CD4-positive, alpha-beta T cell treated with Interleukin-12 subunit alpha and Interleukin-12 subunit beta, for 1 hour (primary cell): ENCODE data around the gene HOPX.
A peak's percentile ranks its signal among the peaks of the same experiment; 100 is the strongest.
"Not testable (repeated sequence)": the region's sequence is repeated elsewhere in the genome, so short reads cannot be mapped to it uniquely, and the experiment has no call there.

Experiments used
- DNase-seq: peaks from one replicate; pipeline ENCODE4 v3.0.0-alpha.2; 2020

Gene HOPX, protein sequence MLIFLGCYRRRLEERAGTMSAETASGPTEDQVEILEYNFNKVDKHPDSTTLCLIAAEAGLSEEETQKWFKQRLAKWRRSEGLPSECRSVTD

GRCh38 chr4:56681158-56681852, at the start of gene HOPX:
Gene HOPX (minus strand): TSS chr4:56681296. CDS start chr4:56657816, 23,480 bp downstream.
- DNase-seq = peak; percentile 11

DNA sequence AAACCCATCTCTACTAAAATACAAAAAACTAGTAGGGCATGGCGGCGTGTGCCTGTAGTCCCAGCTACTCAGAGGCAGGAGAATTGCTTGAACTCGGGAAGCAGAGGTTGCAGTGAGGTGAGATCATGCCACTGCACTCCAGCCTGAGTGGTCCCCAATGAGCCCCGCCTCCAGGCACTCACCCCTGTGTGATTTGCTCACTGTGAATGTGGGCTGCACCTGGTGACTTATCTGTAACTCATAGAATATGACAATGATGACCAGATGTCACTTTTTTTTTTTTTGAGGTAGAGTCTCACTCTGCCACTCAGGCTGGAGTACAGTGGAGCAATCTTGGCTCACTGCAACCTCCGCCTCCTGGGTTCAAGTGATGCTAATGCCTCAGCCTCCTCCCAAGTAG, 49.0 kb upstream of the HOPX start:
- DNase-seq = no peak

GRCh38 chr4:56728512-56728911, 47.4 kb upstream of the HOPX start:
- no peak for DNase-seq

DNA sequence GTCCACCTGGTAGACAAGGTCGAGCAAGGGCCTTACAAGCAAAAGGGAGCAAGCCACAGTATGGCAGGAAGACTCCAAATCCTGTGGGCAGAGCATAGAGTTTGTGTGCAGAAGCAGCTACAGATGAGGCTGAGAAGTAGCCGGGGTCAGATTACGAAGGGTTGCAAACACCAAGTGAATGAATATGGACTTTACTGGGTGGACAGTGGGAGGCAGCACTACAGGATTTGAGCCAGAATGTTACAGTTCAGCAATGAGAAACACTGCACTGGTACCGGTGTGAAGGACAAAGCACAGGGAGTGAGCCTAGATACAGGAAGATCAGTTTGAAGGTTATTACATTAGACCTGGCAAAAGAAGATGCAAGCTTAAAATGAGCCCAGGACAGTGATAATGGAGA, 46.1 kb upstream of the HOPX start:
- DNase-seq = no peak

GRCh38 chr4:56726593-56726992, 45.5 kb upstream of the HOPX start:
- not testable (repeated sequence) for DNase-seq

DNA sequence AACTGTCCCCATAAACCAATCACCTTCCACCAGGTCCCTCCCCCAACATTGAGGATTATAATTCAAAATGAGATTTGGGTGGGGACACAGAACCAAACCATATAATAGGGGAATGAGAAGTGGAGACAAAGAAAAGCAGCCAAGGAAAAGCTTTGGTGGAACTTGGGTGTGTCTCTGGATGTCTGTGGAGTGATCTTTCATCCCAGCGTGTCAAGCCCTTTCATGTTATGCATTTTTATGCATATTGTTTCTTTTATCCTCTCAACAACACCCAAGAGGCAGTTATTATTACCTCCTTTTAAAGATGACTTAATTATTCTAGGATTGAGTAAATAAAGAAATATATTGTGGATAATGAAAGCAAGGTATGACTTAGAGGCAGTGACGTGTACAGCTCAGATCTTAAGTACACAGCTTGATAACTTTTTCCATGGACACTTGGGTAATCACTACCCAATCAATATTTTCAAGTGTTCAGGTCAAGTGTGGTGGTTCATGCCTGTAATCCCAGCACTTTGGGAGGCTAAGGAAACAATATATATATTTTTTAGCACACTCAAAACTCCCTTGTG, 42.6 kb upstream of the HOPX start:
- DNase-seq = no peak

DNA sequence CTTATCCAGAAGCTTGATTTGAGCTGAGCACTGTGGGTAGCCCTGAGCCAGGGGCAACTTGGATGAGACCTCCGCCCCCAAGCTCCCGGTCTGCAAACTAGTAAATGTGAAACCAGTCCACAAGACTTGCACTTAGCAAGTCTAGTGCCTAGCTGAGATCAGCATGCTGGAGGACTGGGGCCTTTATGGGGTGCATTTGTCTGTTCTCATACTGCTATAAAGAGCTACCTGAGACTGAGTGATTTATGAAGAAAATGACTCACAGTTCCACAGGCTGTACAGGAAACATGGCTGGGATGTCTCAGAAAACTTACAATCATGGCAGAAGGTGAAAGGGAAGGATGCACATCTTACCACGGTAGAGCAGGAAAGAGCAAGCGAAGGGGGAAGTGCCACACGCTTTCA, 42.1 kb upstream of the HOPX start:
- no peak for DNase-seq

DNA sequence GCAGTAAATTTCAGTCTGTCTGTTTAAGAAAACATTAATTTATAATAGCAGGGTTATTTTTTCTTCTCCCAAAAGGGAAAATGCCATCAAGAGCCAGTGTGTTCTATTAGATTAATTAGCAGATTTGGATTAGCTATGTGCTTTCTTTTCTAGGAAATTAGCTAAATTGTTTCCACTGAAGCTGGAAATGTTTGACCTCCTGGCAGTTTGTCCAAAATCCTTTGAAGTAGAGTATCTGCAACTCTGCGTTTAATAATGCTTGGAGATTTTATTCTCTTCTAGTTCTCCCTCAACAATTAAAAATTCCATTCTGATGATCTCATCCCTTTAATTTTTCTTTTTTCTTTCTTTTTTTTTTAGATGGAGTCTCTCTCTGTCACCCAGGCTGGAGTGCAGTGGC, 27.1 kb upstream of the HOPX start:
- DNase-seq = no peak

GRCh38 chr4:56705966-56706365, 24.9 kb upstream of the HOPX start:
- DNase-seq = no peak

DNA sequence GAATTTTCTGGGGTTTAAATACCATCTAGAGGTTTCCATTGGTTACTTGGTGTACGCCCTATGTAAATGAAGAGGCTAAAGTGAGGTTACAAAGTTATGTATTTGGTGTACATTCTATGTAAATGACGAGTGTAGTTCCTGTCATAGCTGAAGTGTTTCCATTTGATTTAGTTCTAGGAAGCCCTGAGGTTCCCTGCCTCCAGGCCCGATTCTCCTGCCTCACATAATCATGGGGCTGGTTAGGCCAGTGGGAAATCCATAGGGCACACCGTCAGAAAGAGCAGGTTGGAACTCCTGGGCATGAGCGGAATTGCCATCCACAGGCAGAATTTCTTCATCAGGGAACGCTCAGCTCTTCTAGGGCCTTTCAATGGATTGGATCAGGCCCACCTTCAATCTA, 24.2 kb upstream of the HOPX start:
- DNase-seq = no peak

GRCh38 chr4:56704089-56704871, 23.2 kb upstream of the HOPX start:
- DNase-seq = no peak

DNA sequence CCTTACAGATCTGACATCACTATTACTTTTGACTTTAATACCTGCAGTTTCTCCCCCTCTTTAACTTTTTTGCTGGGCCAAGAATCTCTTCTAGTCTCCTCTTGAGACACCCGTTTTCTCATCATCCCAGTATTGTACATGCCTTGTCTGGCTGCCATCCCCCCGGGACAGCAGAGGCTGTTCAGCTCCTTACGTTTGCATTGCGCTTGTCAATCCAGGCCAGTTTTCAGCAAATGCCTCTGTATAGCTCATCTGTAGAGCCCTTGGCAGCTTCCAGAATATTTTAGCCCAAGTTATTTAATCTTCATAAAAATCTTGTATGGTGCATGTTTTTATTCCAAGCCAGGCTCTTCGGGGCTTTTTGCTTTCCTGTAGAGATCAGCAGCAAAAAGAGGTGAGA, 22.3 kb upstream of the HOPX start:
- no peak for DNase-seq

DNA sequence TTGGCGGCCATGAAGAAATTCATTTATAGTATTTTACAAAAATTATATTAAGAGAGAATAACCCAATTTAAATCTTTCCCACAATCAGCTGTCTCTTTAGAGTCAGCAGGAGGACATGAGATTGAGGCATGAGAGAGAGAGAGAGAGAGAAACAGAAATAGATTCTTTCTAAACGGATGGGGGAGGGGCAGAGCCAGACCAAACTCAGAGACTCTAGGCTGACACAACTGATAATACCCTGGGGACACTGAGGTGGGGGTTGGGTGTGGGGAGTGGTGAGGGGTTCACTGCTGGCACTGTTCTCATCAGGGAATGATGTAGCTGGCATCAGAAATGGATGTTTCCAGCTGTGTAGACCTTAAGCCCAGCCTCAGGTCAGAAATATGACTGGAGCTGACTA, 20.5 kb upstream of the HOPX start:
- DNase-seq = no peak

GRCh38 chr4:56701161-56701480, 20.0 kb upstream of the HOPX start:
- DNase-seq = no peak

DNA sequence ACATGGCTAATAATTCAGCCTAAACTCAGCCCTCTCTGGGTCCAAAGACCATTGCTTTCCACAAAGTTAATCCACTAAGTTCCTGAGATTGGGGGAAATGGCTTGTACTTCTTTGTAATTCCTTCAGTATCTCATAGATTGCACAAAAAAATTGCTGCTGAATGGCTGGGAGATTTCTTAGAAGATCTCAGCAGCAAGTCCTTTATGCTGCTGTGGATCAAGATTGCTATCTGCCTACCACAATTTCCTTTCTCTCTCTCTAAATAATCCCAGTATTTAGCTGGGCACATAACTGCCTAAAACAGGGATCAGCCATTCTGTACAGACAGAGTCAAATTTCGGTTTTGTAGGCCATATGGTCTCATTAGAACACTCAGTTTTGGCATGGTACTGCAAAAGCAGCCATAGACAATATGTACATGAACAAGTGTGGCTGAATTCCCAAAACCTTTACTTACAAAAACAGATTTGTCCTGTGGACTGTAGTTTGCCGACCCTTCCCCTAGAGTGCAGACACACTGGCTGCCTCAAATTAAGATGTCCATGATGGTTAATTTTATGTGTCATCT, 18.5 kb upstream of the HOPX start:
- no peak for DNase-seq

- no peak for DNase-seq
These were observed 17.2 kb upstream of the HOPX start for GRCh38 chr4:56698329-56698728.

DNA sequence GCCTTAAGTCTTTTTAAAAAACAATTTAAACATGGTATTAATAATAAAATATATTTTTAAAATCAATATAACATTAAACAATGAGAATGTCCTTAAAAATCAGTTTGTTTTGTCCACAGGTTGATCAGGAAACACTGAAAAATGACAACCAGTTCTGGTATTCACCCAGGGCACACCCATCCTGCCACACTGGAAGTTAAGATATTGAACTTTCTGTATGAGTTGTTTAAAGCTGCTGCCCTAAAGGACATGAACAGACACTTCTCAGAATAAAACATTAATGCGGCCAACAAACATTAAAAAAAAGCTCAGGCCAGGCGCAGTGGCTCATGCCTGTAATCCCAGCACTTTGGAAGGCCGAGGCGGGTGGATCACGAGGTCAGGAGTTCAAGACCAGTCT, 15.0 kb upstream of the HOPX start:
- no peak for DNase-seq

DNA sequence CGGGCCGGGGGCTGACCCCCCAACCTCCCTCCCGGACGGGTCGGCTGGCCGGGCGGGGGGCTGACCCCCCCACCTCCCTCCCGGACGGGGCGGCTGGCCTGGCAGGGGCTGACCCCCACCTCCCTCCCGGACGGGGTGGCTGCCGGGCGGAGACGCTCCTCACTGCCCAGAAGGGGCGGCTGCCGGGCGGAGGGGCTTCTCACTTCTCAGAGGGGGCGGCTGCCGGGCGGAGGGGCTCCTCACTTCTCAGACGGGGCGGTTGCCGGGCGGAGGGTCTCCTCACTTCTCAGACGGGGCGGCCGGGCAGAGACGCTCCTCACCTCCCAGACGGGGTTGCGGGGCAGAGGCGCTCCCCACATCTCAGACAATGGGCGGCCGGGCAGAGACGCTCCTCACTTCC, 12.4 kb upstream of the HOPX start:
- not testable (repeated sequence) for DNase-seq

GRCh38 chr4:56692576-56692975, 11.5 kb upstream of the HOPX start:
- no peak for DNase-seq

DNA sequence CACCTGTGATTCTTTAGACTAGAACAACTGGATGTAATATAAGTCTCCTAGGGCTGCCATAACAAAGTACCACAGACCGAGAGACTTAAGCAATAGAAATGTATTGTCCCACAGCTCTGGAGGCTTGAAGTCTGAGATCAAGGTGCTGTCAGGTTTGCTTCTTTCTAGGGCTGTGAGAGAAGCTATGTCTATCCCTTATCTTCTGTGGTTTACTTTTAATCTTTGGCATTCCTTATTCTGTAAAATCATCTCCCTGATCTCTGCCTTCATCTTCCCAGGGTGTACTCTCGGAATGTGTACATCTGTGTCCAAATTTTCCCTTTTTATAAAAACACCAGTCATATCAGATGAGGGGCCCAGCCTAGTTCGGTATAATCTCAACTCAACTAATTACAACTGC, 10.3 kb upstream of the HOPX start:
- DNase-seq = no peak

GRCh38 chr4:56690393-56690792, 9.3 kb upstream of the HOPX start:
- DNase-seq = no peak

GRCh38 chr4:56689201-56689969, 8.3 kb upstream of the HOPX start:
- no peak for DNase-seq

DNA sequence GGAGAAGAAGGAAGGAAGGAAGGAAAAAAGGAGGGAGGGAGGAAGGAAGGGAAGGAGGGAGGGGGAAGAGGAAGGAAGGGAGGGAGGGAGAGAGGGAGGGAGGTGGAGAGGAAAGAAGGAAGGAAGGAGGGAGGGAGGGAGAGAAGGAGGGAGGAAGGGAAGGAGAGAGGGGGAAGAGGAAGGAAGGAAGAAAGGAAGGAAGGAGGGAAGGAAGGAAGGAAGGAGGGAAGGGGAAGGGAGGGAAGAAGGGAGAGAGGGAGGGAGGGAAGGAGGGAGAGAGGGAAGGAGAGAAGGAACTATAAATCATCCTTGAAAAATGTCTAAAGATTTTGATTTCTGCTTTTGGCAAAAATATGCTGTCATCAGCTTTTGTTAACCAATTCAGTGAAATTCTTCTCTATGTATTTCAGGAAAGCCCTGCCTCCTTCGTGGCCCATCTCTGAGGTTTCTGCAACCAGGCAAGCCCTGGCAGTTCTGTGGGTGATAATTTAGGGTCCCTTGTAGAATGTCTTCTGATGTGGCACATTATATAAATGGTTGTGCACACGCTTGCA, 7.1 kb upstream of the HOPX start:
- DNase-seq = no peak
